Suppressor macrophage (primary cell): Measurements from ENCODE around the gene TENT4B.
A peak's percentile ranks its signal among the peaks of the same experiment; 100 is the strongest.

Source experiments
- DNase-seq, 4 experiments: peaks; one replicate each; pipeline ENCODE4 v3.0.0-alpha.2; 2020 to 2022

The TENT4B gene

GRCh38 chr16:50198802-50199403 lies 45.8 kb downstream of the TENT4B start:
- DNase-seq, result peak; percentile 29 to 56 (median 49)

DNA sequence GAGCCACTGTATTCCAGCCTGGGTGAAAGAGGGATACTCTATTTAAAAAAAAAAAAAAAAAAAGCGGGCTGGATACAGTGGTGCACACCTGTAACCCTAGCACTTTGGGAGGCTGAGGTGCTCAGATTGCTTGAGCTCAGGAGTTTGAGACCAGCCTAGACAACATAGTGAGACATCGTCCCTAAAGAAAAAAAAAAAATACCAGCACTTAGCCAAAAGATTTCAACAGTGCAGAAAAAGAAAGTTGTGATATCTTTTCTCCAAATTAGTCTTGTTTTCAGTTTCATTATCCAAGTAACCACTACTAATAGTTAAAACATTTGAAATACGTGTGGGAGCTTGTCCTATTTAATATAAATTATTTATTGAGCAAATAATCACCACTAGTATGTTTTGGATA lies 48.7 kb downstream of the TENT4B start:
- DNase-seq, result no peak

- no peak for DNase-seq
These were observed 50.0 kb downstream of the TENT4B start for GRCh38 chr16:50202926-50203624.

DNA sequence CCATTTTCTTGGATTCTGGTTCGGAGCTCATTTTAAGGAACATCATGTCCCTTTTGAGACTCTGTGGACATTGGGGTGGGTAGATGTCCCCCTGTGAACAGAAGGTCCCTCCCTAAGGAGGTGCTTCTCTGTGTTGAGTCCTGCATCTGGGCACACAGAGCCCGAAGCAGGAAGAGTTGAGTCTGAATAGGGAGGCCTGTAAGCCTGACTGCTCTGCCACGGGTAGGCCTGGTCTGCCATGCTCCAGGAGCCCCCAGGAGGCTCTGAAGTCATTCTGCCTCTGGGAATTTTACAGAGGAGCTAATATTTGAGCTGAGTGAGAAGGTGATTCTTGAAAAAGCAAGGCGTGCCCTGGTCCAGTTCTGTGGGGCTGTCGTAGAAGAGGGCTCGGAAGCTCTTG lies 50.6 kb downstream of the TENT4B start:
- DNase-seq, result no peak

GRCh38 chr16:50204453-50205108 lies 51.5 kb downstream of the TENT4B start:
- no peak for DNase-seq

DNA sequence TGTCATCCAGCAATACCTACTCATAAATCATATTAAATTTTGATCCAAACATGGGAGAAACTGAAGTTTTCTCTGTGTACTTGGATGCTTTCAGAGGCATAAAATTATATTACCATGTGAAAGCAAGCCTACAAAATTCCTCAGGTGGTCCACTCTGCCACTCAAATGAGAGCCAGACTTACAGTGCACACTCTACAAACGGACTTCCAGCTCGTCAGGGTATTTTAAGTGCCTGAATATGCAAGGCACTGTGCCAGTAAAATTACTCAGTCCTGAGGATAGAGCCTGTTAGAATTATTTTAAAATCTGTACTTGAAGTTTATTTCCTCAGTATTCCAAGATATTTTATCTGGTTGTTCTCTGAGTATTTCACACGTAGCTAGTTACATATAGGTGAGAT lies 54.5 kb downstream of the TENT4B start:
- DNase-seq, result no peak

GRCh38 chr16:50208460-50208931 lies 55.4 kb downstream of the TENT4B start:
- no peak for DNase-seq

GRCh38 chr16:50209546-50210265 lies 56.6 kb downstream of the TENT4B start:
- DNase-seq, result peak; percentile 27 to 72 (median 56)

GRCh38 chr16:50210266-50211038 lies 57.3 kb downstream of the TENT4B start:
- DNase-seq, result peak; percentile 66 to 82 (median 80)

GRCh38 chr16:50213939-50214519 lies 60.9 kb downstream of the TENT4B start:
- DNase-seq, result peak; percentile 44 to 77 (median 69)

DNA sequence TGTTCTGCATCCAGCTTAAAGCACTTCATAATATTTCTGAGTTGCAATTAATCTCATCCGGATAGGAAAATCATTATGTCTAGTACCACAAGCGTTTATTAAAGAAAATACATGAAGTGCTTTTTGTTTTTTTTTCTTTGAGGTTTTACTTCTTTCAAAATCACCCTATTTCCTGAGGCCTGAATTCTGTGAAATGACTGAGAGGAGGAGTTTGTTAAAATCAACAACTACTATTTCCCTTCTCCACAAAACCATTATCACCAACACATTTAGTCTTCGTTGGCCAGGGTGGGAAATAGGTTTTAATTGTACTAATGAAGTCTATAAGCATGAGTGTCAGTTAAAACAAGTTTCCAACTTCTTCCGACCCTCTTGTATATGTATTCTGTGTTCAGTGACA lies 62.6 kb downstream of the TENT4B start:
- no peak for DNase-seq

DNA sequence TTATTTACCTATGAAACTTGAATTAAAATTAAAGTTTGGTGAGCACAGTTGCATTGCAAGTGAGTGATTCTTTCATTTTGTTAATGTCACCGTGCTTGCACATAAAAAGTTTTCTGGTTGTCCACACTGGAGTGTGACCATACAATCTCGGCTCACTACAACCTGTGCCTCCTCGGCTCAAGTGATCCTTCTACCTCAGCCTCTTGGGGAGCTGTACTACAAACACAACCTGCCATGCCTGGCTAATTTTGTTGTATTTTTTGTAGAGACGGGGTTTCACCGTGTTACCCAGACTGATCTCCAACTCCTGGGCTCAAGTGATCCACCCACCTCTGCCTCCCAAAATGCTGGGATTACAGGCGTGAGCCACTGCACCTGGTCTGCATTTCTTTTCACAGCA lies 63.1 kb downstream of the TENT4B start:
- DNase-seq, result no peak

- DNase-seq, result no peak
These were observed 66.4 kb downstream of the TENT4B start for GRCh38 chr16:50219402-50219975.

DNA sequence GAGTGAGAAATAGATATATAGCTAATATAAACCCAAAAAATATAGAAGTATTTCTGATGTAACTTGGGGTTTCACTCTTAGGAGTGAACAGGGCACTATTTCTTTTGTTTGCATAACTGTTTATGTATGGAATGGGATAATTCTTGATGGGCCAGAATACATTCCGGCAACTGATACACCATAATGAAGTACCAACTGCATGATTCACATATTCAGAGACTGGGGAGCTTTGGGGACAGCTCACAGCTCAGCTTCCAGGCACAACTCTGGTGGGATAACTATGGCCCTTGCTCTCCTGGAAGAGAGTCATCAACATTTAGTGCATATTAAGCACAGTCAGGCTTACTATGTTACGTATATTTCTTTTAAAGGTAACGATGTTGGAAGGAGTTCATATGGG lies 71.2 kb downstream of the TENT4B start:
- DNase-seq, result no peak

DNA sequence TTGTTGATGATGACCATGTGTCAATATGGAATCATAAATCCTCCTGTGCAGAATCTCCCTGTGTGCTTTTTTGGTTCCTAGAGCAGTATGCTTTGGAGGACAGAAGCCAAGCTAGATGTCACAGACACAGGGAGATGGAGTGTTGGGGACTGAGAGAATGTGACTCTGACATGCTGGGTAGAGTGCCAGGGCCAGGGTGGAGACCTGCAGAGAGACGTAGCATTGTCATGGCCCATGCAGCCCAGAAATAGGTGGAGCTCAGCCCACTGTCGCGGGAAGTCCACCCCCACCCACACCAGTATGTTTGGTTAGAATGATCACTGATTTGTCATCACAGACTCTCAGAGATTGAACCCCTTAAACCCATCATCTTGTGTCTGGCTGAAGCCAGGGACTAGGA lies 74.0 kb downstream of the TENT4B start:
- no peak for DNase-seq

GRCh38 chr16:50227665-50228064 lies 74.6 kb downstream of the TENT4B start:
- no peak for DNase-seq

- DNase-seq, result no peak
These were observed 75.3 kb downstream of the TENT4B start for GRCh38 chr16:50228364-50228868.

DNA sequence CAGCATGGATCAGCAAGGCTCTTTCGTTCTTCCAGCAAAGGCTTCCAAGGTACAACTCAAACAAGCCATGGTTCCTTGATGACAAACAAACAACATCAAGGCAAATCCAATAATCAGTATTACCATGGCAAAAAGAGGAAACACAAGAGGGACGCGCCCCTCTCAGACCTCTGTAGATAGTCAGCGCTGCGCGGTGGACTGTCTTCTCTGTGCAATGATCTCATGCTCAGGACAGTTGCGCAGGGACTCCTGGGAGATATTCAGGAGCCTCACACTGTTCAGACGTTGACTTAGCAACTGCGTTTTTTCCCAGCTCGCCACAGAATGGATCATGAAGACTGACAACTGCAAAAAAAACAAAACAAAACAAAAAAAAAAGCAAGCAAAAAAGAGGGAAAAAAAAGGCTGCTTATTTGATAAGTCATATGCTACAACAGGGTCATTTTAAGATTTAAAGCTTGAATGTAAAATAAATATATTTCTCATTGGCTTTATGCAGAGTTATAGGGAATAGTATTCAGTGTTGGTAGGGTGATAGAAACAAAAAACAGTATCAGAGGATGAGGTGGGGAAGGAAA lies 76.1 kb downstream of the TENT4B start:
- no peak for DNase-seq

GRCh38 chr16:50234771-50235556 lies 81.9 kb downstream of the TENT4B start:
- DNase-seq, result no peak

DNA sequence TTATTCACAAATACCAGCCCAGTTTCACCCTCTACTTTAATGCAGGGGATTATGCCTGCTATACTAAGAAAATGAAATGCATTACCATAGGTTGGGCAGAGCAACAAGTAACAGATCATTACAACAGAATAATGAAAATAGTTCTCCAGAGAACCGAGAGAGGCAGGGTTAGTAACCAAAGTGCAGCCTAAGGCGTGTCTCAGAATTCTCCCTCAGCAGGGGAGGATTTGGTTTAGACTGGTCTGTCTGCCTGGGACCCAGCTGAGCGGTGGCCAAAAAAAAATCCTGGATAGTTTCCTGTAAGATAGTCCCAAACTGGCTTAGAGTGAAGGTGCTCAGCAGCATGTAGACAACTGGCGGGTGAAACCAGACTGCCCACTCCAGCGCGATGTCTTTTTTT lies 82.5 kb downstream of the TENT4B start:
- no peak for DNase-seq
